Osteoblast (primary cell): Measurements from ENCODE around the gene GRB10. TPM values are rescaled to one million over a fixed set of nuclear protein-coding genes. Genes with fewer than 3 reads are reported as not detected.

ENCODE experiments used
- DNase-seq: peaks from one replicate; pipeline ENCODE4 v3.0.0; 2011; ENCODE audit warnings: low spot score, mixed read lengths; ENCODE audit not compliant: insufficient read length; ENCODE audit errors: missing footprints
- H2AFZ ChIP-seq: 2 replicates; pipeline ENCODE4 v1.6.0; 2011; ENCODE audit warnings: mild to moderate bottlenecking, low read length
- H3K27ac ChIP-seq: 2 replicates; pipeline ENCODE4 v1.5.1; 2011; ENCODE audit warnings: mild to moderate bottlenecking, low read depth, low read length, moderate library complexity
- H3K27me3 ChIP-seq: 2 replicates; pipeline ENCODE4 v1.6.0; 2012; ENCODE audit warnings: mild to moderate bottlenecking, control low read depth, inconsistent platforms, low read length, moderate library complexity; ENCODE audit not compliant: insufficient read depth
- H3K36me3 ChIP-seq: 2 replicates; pipeline ENCODE4 v1.5.1; 2011; ENCODE audit warnings: mild to moderate bottlenecking, low read length, control low read depth, moderate library complexity; ENCODE audit not compliant: insufficient read depth
- H3K4me1 ChIP-seq: 2 replicates; pipeline ENCODE4 v1.5.1; 2011; ENCODE audit warnings: mild to moderate bottlenecking, low read length, control low read depth, moderate library complexity; ENCODE audit not compliant: insufficient read depth
- H3K4me2 ChIP-seq: 2 replicates; pipeline ENCODE4 v1.6.0; 2011; ENCODE audit warnings: mild to moderate bottlenecking, low read length; ENCODE audit not compliant: insufficient read depth
- H3K4me3 ChIP-seq: fragments of 200-600 bp; sonication (generic); 3 replicates; pipeline ENCODE4 v1.5.1; 2012; ENCODE audit warnings: mild to moderate bottlenecking, low read length, inconsistent platforms; ENCODE audit not compliant: insufficient read depth
- H3K79me2 ChIP-seq: 2 replicates; pipeline ENCODE4 v1.6.0; 2012; ENCODE audit warnings: mild to moderate bottlenecking, low read length, control low read depth, inconsistent platforms; ENCODE audit not compliant: insufficient read depth
- H3K9me3 ChIP-seq: 2 replicates; pipeline ENCODE4 v1.5.1; 2011; ENCODE audit warnings: low read depth, low read length, control low read depth
- H4K20me1 ChIP-seq: 2 replicates; pipeline ENCODE4 v1.6.0; 2012; ENCODE audit warnings: mild to moderate bottlenecking, low read length, control low read depth; ENCODE audit not compliant: insufficient read depth
- total RNA-seq: library from RNA; depleted of rRNA; stranded (reverse); fragments of >200 nt; gene quantifications from 2 replicates; pipeline ENCODE4 v1.2.3, GENCODE V29; 2012
- TF ChIP-seq, protein P1 (sequence below): IDR thresholded peaks from 2 replicates; pipeline ENCODE4 v1.5.1; 2011; ENCODE audit warnings: mild to moderate bottlenecking, low read depth, low read length, moderate library complexity; ENCODE audit errors: extremely low read depth

Gene GRB10
- total RNA-seq, 1 donor: 62.6 TPM

DNA sequence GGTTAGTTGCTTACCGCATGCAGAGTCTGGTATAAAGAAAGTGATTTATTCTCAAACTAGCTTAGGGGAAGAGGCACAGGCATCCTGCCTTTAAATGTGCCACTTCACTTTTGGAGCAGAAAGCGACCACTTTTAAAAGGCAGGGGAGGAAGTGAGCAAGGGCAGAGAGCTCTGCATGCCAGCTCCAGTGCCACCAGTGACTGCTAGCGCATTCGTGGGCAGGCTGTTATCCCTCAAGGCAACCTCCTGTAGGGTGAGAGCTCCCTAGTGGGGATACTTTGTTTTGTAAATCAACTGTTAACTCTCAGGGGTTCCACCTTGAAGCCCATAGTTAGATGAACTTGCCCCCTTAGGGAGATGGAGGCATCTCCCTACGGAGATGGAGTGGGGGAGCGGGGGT is 29.4 kb upstream of the GRB10 start:
- peaks cover 6% of the 10 kb centered on the region for H3K4me1 ChIP-seq
- no peaks in the 10 kb centered on the region for H4K20me1 ChIP-seq
- no peak overlapping the region for H2AFZ ChIP-seq
- H3K9me3 ChIP-seq: no peaks in the 10 kb centered on the region
- no peaks in the 10 kb centered on the region for H3K79me2 ChIP-seq
- no peak overlapping the region for H3K4me3 ChIP-seq
- no peaks in the 10 kb centered on the region for H3K36me3 ChIP-seq
- H3K4me2 ChIP-seq: no peak overlapping the region
- DNase-seq: no peak
- no peak overlapping the region for H3K27ac ChIP-seq
- TF ChIP-seq, protein P1, sequence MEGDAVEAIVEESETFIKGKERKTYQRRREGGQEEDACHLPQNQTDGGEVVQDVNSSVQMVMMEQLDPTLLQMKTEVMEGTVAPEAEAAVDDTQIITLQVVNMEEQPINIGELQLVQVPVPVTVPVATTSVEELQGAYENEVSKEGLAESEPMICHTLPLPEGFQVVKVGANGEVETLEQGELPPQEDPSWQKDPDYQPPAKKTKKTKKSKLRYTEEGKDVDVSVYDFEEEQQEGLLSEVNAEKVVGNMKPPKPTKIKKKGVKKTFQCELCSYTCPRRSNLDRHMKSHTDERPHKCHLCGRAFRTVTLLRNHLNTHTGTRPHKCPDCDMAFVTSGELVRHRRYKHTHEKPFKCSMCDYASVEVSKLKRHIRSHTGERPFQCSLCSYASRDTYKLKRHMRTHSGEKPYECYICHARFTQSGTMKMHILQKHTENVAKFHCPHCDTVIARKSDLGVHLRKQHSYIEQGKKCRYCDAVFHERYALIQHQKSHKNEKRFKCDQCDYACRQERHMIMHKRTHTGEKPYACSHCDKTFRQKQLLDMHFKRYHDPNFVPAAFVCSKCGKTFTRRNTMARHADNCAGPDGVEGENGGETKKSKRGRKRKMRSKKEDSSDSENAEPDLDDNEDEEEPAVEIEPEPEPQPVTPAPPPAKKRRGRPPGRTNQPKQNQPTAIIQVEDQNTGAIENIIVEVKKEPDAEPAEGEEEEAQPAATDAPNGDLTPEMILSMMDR: no peak
- no peaks in the 10 kb centered on the region for H3K27me3 ChIP-seq

DNA sequence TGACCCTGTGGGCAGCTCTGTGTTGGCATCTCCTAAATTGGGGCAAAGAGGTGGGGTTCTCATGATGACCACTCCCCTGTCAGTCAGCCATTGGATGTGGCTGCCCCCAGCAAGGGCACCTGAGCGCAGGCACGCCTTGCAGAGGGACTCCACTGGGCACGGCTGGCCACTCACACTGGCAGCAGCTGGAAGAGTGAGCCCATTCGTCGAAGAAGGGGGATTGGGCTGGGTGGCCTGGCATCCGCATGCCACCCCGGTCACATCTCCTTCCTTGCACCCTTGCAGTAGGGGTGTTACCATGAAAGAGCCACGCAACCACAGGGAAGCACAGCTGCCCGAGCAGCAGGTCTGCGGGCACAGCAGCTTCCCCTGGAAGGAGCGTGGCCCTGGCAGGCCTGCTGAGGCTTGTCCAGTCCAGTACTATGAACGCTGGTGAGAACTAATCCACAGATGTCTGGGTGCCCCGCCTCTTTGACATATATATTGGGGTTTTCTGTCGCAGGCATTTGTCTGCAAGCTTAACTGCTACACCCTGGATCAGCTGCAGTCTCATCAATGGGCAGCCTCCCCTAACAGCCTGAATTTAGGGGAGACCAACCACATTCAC is 25.7 kb upstream of the GRB10 start:
- Histone ChIP-seq H3K79me2 (no peaks in the 10 kb centered on the region), H3K27me3 (no peaks in the 10 kb centered on the region), H3K4me1 (peaks cover 30% of the 10 kb centered on the region), H3K4me2 (no peak overlapping the region), H3K27ac (no peak overlapping the region), H3K36me3 (no peaks in the 10 kb centered on the region), H3K4me3 (no peak overlapping the region), H4K20me1 (no peaks in the 10 kb centered on the region), H3K9me3 (no peaks in the 10 kb centered on the region), H2AFZ (no peak overlapping the region)
- TF ChIP-seq, protein P1: no peak
- DNase-seq: no peak

DNA sequence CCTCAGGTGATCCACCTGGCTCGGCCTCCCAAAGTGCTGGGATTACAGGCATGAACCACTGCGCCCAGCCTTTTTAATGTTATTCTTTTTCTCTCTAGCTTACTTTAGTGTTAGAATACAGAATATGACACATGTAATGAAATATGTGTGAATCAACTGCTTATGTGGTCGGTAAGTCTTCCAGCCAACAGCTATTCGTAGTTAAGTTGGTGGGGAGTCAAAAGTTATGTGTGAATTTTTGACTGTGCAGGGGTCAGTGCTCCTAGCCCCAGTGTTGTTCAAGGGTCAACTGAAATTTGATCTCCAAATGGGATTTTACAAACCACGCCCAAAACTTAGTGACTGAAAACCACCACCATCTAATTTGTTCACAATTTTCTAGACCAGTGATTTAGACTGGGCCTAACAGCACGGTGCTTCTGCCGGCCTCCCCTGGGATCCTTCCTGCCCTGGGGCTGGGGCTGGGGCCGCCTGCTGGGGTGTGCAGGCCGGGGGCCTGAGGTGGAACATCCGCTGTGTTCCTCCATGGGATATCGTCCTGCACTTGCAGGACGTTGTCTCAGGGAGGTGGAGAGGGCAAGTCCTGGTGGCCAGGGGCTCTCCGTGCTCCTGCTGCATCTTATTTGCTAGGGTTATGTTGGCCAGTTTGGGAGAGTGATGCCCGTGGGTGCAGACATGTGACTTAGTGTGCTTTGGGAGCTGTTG is 24.5 kb upstream of the GRB10 start:
- Histone ChIP-seq H3K27me3 (no peaks in the 10 kb centered on the region), H4K20me1 (no peaks in the 10 kb centered on the region), H3K79me2 (no peaks in the 10 kb centered on the region), H3K4me3 (no peak overlapping the region), H3K4me1 (peaks cover 28% of the 10 kb centered on the region), H3K36me3 (no peaks in the 10 kb centered on the region), H2AFZ (no peak overlapping the region), H3K9me3 (no peaks in the 10 kb centered on the region), H3K27ac (no peak overlapping the region), H3K4me2 (no peak overlapping the region)
- TF ChIP-seq, protein P1: no peak
- DNase-seq: no peak

DNA sequence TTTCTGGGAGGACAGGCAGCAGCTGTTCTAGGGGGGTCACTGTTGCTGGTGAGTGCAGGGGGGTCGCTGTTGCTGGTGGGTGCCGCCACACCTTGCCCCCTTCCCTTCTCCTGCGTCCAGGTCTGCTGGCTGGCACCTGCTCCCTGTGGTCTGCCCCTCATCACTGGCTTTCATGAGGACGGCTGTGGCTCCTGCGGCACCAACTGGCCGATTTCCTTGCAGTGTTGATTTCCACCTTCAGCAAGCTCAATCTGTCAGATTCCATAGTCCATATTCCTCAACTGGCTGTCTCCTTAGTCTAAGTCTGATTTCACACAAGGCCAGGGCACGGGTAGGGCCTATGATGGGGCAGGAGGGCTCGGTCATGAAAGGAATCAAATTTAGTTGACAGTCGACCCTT is 23.4 kb upstream of the GRB10 start:
- Histone ChIP-seq H2AFZ (no peak overlapping the region), H3K4me1 (peaks cover 28% of the 10 kb centered on the region), H3K79me2 (no peaks in the 10 kb centered on the region), H3K9me3 (no peaks in the 10 kb centered on the region), H4K20me1 (no peaks in the 10 kb centered on the region), H3K4me3 (no peak overlapping the region), H3K4me2 (no peak overlapping the region), H3K27me3 (peaks cover under 1% of the 10 kb centered on the region), H3K27ac (no peak overlapping the region), H3K36me3 (no peaks in the 10 kb centered on the region)
- TF ChIP-seq, protein P1: no peak
- no peak for DNase-seq
